GM19043 (cell line): ENCODE data around the gene KIAA0513.

Experiments used
- ATAC-seq: cut with Tn5 transposase; IDR thresholded peaks from one replicate; pipeline ENCODE4 v1.9.1; 2021; ENCODE audit warnings: low read depth; ENCODE audit not compliant: unreplicated experiment

KIAA0513 gene, protein sequence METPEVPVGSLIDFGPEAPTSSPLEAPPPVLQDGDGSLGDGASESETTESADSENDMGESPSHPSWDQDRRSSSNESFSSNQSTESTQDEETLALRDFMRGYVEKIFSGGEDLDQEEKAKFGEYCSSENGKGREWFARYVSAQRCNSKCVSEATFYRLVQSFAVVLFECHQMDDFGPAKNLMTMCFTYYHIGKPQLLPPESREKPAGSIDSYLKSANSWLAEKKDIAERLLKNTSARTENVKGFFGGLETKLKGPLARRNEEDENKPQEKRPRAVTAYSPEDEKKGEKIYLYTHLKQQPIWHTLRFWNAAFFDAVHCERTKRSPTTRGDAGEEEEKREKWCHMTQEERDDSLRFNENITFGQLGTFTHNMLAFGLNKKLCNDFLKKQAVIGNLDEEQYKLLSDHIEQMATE

DNA sequence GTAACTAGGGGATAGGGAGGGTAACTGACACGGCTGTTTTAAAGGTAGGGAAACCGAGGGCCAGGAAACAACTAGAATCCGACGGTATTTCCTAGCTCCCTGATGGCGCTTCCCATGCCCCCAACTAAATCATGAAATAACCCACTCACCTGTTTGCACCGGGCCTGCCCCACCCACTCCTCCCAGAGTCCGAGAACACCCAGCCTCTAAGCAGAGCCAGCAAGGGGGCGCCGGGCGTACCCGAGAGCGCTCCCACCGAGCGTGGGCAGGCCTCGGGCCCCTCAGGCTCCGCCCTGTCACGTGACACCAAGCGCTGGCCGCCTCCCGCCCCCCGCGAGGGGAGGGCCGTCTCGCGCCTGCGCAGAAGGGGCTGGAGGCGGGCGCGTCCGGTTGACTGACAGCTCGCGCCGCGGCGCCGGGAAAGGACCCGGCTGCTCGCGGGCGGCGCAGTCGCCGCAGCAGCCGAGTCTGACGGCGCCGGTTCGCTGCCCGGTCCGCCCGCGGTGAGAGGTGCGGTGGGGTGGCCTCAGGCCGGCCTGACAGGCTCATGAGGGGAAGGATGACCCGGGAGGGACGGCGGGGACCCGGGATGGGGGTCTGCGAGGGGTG lies at the start of gene KIAA0513:
TSS of gene KIAA0513 (plus strand) at position 447 of the 609 bp plus-strand sequence. CDS start 39,277 bp downstream, outside the sequence.
- peak; percentile 67 for ATAC-seq

DNA sequence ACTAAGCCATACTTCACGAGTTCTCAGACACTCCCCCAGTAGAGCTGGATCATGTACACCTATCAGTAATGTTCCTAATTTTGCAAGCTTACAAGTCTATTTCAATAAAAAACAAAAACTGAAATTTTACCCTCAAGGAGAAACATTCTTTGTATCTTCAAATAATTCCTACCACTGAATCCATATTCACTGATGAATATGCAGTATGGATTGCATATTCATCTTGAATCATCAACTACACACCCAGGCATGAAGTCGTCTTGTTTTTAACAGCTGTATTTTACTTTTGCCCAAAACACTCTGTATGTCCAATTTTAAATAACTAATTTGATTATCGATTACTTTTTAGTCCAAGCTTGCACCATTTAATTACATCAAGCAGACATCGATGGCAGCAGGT lies 48.1 kb upstream of the KIAA0513 start:
- ATAC-seq = no peak

DNA sequence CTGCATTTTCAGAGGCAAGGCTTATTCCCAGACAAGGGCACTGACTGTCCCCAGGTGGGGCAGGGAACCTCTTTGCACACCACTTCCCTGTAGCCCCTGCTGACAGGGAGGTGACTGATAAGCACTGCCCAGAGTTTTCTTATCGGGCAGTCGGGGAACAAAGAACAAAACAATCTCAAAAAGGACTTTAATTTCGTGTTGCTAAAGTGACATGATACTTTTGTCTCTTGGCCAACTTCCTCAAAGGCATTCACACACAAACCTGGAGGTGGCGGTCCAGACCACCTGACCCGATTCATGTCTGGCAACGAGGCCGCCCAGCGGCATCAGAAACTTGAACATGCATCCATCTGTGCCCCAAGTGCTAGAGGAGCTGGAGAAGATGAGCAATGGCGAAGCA lies 45.2 kb upstream of the KIAA0513 start:
- ATAC-seq = no peak

DNA sequence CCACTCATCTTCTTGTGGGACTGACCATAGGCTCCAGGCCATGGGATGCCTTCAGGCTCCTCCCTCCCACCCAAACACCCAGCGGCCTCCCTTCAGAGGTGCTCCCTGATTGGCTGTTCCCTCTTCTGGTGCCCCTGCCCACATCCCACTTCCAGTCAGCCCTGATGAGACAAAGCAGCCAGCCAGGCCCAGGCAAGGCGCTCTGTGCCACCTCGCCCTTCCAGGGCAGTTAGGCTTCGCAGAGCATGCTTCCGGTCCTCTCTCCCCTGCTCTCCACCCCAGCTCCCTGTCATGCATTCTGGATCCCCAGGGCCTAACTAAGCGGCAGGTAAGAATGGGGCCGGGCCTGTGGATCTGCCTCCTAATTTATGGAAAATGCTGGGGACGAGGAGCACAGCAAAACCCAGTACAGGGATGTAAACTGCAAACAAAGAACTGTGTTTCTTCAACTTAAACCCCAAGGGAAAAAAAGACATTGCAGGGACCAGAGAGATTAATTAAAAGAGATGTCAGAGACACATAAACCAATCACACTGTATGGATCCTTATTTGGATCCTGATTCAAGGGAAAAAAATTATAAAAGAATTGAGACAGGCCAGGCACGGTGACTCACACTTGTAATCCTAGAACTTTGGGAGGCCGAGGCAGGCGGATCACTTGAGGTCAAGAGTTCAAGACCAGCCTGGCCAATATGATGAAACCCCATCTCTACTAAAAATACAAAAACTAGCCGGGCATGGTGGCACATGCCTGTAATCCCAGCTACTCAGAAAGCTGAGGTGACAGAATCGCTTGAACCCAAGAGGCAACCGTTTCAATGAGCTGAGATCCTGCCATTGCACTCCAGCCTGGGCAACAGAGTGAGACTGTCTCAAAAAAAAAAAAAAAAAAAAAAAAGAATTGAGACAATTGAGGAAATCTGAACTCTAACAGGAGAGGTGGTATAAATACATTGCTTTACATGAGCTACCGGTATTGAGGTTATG lies 42.2 kb upstream of the KIAA0513 start:
- no peak for ATAC-seq

DNA sequence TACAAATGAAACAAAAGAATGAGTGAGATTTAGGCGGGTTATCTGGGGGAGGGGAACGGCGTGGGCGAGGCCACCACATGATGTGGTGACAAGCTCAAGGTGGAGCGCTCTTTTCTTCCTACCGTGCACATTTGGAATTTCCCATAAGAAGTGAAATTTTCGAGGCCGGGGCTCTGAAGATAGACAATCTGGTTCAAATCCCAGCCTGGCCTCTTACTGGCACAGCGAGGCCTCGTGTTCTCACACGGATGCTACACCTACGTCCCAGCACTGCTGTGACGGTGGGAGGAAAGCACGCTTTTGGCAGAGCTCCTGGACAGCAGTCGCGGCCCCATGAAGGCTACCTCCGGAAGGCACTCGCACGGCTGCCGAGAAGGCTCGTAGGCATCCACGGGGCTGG lies 41.5 kb upstream of the KIAA0513 start:
- no peak for ATAC-seq

DNA sequence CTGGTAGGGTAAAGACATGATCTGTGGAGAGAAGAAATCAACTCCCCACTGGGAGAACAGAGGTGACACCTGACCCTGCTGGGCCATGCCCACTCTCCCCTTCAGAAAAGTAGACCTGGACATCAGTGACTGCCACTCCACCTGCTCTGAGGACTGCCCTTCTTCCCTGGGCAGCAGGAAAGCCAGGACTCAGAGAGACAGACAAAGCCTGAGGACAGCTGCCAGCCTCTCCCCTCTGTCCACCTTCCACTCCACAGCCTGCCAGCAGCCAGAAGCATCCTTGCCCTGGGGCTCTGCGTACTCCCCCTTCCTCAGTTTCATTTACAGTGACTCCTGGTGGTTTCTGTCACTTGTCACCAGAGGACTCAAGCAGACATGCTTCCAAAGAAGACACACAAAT lies 40.7 kb upstream of the KIAA0513 start:
- no peak for ATAC-seq

DNA sequence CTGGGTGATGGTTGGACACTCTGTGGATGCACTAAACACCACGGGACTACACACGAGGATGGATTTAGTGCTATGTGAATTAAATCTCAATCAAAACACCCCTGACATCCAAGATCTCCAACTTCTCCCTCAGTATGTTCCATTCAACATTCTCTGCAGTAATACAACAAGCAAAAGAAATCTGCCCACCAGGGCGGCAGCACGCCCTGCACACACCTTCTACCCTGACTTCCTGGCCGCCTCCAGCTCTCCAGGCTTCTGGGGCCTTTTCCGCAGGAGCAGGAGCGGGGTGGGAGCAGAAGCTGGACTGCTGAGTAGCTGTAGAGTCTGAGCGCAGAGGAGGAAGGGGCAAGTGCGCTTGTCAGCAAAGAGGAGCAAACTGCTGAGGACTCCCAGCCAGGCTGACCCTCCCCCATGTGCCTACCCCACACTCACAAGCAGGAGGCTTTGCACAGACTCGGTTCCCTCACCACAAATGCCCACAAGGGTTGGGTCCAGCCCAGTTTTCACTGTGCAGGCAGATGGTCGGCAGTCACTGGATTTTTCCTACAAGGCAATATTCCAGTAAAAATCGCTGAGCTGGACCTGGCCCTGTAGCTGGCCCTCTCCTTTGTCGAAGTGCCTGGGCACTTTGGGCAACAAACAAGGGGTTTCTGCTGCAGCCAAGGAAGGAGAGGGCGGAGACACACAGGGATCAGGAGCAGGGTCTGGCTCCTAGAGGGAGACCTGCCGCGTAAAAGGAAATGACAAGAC lies 39.1 kb upstream of the KIAA0513 start:
- no peak for ATAC-seq

DNA sequence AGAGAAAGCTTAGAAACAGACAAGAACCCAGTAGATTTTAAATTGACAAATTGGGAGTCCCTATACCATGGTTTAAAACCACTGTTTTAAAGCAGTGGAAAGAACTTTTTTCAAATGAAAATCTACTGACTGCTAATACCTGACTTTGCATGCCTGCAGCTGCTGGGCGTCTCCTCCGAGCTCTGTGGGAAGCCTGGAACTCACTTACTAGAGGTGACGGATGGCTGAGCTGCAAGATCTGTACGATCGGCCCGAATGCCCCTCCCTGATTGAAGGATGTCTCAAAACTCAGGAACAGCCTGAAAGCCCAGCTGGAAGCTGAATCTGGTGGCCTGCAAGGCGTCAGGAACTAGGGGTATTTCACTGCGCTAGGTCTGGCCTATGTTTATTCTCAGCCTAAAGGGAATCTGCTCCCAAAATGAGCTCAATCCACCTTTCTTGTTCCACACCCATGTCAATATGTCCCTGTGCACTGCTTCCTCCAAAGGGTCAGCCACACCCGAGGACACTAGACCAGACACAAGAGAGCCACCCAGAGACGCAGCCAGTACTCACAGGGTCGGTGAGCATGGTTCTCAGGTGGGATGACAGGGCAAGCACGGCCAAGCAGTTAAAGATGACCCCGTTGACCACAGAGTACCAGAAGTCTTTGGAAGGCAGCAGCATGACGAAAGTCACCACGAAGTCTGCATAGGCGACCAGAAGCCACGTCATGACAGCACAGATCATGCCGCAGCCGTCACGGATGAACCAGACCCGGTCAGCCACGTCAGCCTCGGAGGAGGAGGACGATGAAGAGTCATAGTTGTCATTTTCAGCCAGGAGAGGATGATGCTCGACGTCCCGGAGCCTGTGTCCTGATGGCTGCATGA lies 37.6 kb upstream of the KIAA0513 start:
- no peak for ATAC-seq

DNA sequence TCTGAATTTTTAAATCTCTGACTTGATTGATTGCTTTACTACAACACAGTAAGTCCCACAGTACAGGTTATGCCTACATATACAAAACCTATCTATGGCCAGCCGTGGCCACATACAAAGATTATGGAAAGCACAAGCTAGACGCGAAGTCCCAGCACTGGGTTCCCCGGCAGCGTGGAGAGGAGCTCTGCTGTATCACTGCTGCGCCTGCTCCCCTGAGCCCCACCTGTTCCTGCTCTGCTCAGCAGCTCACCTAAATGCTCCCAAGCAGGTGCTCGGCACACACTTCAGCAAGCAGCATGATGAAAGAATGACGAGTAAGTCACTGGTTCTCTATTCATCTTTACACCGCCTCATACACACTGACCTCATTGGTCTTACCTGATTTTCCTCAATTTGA lies 36.8 kb upstream of the KIAA0513 start:
- no peak for ATAC-seq

DNA sequence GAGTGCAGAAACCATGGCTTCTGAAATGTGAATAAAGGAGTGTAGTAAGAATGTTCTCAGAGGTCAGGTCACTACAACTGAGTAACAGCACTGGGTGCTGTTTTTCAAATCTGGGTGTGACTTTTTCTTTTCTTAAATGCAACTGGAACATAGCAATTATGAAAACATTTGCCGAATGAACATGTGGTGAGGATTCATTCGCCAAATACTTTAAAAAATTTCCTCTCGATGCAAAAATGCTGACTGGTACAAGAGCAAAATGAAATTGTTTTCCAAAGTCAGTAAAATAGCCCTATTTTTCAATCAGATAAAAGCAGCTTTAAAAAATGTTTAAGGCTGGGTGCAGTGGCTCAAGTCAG lies 34.9 kb upstream of the KIAA0513 start:
- no peak for ATAC-seq

DNA sequence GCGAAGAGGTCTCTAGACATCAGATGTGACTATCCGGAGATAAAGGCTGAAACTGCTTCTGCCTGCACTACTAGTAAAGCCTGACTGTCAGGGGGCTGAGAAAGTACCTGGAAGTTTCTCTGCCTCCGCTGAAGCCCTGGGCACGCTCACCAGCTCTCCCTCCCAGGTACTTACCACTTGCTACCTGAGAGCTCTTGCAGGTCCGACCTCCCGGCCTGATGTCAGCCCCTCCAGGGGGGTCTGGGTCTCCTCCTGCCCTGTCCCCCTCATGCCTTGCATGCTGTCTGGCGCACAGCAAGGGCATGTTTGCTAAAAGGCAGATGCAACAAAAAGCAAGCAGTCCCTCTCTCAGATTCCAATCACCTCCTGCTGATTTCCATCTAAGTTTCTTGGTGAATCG lies 33.7 kb upstream of the KIAA0513 start:
- ATAC-seq = no peak

DNA sequence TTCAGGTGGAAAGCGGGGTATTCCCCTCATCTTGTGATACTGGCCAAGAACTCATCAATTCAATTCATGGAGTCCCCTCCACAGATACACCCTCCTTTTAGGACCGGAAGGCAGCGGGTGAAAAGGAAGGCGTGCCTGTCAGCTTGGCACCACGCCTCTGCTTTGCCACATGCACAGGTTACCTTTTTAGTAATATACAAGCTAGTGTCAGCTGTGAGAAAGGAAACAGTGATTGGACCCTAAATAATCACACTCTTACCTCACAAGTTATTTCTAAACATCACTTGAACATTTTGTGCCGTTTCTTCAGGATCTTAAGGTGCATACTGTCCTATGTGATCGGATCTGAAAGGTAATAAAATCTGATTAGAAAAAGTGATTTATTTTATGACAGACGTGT lies 31.9 kb upstream of the KIAA0513 start:
- ATAC-seq = no peak

DNA sequence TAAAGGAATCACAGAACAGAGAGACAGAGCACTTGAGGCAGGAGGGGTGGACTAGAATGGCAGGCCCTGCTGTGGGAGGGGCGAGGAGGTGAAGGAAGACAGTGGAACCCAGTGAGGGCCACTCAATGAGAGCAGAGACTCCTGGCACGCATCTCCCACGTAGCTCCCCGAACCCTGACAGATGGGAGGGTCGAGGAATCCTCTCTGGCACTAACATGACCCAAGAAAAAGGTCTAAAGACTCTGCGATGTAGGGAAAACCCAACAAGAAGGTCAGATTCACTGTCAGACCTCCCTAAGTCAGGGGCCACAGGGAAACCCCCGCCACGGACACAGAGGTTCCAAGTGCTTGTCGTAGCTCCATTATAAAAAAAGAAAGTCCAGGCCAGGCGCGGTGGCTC lies 31.2 kb upstream of the KIAA0513 start:
- no peak for ATAC-seq

DNA sequence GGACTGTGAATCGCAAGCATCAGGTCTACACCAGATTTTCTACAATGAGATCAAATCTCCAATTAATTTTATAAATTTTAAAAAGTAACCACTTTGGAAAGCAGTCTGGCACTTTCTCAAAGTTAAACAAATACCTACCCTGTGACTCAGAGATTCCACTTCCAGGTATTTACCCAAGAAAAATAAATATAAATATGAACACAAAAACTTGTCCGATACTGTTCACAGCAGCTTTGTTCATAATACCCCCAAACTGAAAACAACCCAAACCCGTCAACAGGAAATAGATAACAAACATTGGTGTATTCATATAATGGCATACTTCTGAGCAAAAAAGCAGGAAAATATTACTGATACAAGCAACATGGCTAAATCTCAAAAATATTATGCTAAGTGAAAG lies 28.4 kb upstream of the KIAA0513 start:
- no peak for ATAC-seq

DNA sequence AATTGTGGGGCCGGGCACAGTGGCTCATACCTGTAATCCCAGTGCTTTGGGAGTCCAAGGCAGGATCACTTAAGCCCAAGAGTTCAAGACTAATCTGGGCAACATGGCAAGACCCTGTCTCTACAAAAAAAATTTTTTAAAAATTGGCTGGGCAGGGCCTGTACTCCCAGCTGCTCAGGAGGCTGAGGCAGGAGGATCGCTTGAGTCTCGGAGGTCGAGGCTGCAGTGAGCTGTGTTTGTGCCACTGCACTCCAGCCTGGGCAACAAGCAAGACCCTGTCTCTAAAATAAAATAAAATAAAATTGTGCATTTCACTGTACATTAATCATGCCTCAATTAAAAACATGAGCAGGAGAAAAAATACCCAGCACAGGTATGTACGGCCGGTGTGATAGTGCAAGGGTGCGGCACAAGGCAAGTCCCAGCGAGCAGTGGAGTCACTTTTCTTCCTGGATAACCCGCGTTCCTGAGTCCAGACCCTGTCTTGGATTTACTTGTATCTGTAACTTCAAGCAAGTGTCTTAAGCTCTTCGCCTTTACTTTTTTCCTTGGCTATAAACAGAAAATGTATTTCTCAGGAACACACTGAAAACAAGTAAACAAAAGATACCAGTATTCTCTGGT lies 27.6 kb upstream of the KIAA0513 start:
- no peak for ATAC-seq

DNA sequence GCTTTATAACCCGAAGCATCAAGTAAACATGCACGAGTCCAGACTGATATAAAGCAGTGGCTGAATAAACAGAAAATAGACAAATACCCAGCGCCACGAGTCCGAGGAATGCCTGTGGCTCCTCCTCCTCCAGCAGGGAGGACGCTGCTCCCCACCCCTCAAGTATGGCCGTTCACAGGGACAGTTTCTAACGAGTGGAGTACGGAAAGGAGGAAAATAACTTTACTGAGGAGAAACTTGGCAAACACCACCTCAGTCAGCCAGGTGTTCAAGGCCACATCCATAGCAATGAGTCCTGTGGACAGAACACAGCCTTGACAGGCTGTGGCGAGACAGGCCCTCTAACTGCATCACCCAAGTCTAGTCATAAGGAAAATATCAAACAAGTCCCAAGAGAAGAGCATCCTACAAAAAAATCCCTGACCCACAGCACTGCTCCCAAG lies 25.5 kb upstream of the KIAA0513 start:
- ATAC-seq = no peak

DNA sequence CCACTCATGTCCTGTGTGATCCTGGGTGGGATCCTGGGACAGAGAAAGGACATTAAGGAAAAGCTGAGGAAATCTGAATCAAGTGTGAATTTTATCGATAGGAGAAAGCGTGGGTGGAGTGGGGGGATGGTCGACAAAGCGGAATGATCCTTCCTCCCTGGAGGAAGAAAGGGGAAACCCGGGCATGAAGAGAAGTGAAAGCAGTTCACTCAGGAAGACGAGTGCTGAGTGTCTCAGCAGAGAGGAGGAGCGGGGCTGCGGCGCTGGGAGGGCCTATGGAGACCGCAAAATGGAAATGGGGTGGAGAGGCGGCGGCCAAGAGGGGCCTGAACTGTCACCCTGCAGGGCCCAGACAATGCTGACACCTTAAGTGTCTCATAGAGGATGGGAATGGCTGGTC lies 25.0 kb upstream of the KIAA0513 start:
- no peak for ATAC-seq

DNA sequence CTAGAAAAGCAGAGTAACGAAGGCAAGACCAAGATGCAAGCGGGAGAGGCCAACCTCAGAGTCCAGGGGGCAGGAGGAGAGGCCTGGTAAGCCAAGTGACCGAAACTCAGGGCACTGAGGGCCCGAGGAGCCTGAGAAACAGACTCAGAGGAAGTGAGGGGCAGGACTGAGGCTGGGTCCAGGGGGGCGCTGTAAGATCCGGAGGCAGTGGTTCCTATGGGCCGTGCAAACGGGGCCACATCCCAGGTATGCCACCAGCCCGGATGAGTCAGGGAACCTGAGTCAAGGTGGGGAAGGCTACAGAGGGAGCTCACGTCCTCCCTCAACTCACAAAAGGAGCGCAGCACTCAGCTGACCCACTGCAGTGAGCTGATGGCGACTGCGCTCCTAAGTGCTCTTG lies 24.5 kb upstream of the KIAA0513 start:
- no peak for ATAC-seq
